SU-DHL-6 (cell line): ENCODE measurements around the gene ELP5.

Experiments
- H2AFZ ChIP-seq: fragments of 200-600 bp; sonication (generic); 2 replicates; pipeline ENCODE4 v1.6.1; 2014; ENCODE audit warnings: low read depth, mild to moderate bottlenecking, moderate library complexity, mixed read lengths, antibody characterized with exemption, low read length; ENCODE audit not compliant: severe bottlenecking
- H3F3A ChIP-seq: fragments of 200-600 bp; shearing (Covaris generic); 2 replicates; pipeline ENCODE4 v1.6.0; 2016; ENCODE audit warnings: antibody characterized with exemption, mild to moderate bottlenecking; ENCODE audit not compliant: insufficient read depth
- H3K27ac ChIP-seq: fragments of 200-600 bp; sonication (generic); 2 replicates; pipeline ENCODE4 v1.5.1; 2016; ENCODE audit warnings: low read depth, mild to moderate bottlenecking, low read length, moderate library complexity, mixed read lengths
- H3K27me3 ChIP-seq: fragments of 200-600 bp; sonication (generic), shearing (Covaris generic); 2 replicates; pipeline ENCODE4 v1.6.0; 2014; ENCODE audit warnings: mild to moderate bottlenecking, low read length
- H3K36me3 ChIP-seq: fragments of 200-600 bp; sonication (generic); 2 replicates; pipeline ENCODE4 v1.6.1; 2014; ENCODE audit warnings: mild to moderate bottlenecking, low read length, mixed read lengths
- H3K4me2 ChIP-seq: fragments of 300-600, 200-600 bp; shearing (Covaris generic), sonication (generic); 2 replicates; pipeline ENCODE4 v1.6.0; 2014; ENCODE audit warnings: low read length, low read depth, mild to moderate bottlenecking; ENCODE audit not compliant: poor library complexity, severe bottlenecking
- H3K4me3 ChIP-seq: fragments of 200-600 bp; sonication (generic); 2 replicates; pipeline ENCODE4 v1.5.1; 2014; ENCODE audit warnings: antibody characterized with exemption, low read length, mild to moderate bottlenecking, mixed read lengths; ENCODE audit not compliant: insufficient read depth, poor library complexity, severe bottlenecking
- H3K79me2 ChIP-seq: fragments of 200-600 bp; sonication (generic); 2 replicates; pipeline ENCODE4 v1.6.1; 2014; ENCODE audit warnings: mild to moderate bottlenecking, low read length, moderate library complexity; ENCODE audit not compliant: insufficient read depth
- H3K9ac ChIP-seq: fragments of 200-600 bp; sonication (generic); 2 replicates; pipeline ENCODE4 v1.7.0; 2014; ENCODE audit warnings: mild to moderate bottlenecking, low read length
- H3K9me2 ChIP-seq: fragments of 200-600 bp; sonication (generic); replicated peaks from 2 replicates; pipeline ENCODE4 v1.6.1; 2014; ENCODE audit warnings: low read length; ENCODE audit not compliant: insufficient read depth
- H3K9me3 ChIP-seq: fragments of 200-600 bp; sonication (generic); 2 replicates; pipeline ENCODE4 v1.6.1; 2014; ENCODE audit warnings: low read length, mixed read lengths; ENCODE audit not compliant: insufficient read depth
- H4K20me1 ChIP-seq: fragments of 200-600 bp; sonication (generic); 2 replicates; pipeline ENCODE4 v1.6.1; 2014; ENCODE audit warnings: low read depth, mild to moderate bottlenecking, antibody characterized with exemption, low read length, moderate library complexity, mixed read lengths
- EZH2phosphoT487 ChIP-seq: fragments of 200-600 bp; sonication (generic), shearing (Covaris generic); conservative IDR thresholded peaks from 2 replicates; pipeline ENCODE4 v1.6.1; 2018; ENCODE audit warnings: mild to moderate bottlenecking, antibody characterized with exemption, low read length, moderate library complexity, mixed read lengths
- TF ChIP-seq, protein P1 (sequence below): fragments of 200-600 bp; sonication (generic); IDR thresholded peaks from one replicate; pipeline ENCODE4 v1.5.1; 2017; ENCODE audit warnings: antibody characterized with exemption, mild to moderate bottlenecking, low read length, moderate library complexity; ENCODE audit not compliant: insufficient read depth, poor library complexity, severe bottlenecking

Gene ELP5, protein sequence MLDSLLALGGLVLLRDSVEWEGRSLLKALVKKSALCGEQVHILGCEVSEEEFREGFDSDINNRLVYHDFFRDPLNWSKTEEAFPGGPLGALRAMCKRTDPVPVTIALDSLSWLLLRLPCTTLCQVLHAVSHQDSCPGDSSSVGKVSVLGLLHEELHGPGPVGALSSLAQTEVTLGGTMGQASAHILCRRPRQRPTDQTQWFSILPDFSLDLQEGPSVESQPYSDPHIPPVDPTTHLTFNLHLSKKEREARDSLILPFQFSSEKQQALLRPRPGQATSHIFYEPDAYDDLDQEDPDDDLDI

DNA sequence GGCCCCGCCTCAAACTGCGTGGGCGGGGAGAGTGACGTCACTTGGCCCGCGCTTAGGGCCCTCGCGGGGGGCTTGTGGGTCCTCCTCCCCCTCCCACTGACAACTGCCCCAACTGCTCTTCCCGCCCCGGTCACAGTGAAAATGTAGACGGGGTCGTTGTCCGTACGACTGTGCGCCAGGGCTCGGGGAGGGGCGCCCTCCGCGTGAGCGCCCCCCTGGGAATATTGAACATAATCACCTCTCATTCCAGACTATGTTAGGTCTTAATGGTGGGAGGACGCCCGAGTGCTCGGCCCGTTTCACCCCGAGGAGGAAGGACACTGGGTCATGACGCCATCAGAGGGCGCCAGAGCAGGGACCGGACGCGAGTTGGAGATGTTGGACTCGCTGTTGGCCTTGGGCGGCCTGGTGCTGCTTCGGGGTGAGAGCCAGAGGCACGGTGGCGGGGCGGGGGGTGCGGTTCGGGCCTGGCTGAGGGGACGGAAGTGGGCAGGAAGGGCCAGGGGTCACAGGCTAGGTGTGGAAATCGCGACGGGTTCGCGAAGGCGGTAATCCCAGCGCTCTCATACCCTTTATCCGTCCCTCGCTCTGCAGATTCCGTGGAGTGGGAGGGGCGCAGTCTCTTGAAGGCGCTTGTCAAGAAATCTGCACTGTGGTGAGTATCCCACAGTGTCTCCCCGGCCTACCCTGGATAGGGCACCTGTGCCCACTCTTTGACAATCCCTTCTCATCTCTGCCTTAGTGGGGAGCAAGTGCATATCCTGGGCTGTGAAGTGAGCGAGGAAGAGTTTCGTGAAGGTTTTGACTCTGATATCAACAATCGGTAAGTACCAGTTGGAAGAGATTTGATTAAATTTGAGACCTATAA, at the start of gene ELP5:
Gene ELP5 (plus strand): TSS at position 40 of the 868 bp plus-strand sequence. CDS start 336 bp downstream, at position 376.
- peaks cover 6% of the 10 kb centered on the region; the same call in 1 of the 2 replicates for H3K36me3 ChIP-seq
- peak within 1 kb of the TSS; percentile 84 for H3K4me2 ChIP-seq
- peak within 1 kb of the TSS; percentile 99 for H3K9ac ChIP-seq
- no peaks in the 10 kb centered on the region for H3K27me3 ChIP-seq
- no peaks in the 10 kb centered on the region for H4K20me1 ChIP-seq
- TF ChIP-seq EZH2phosphoT487, result no peak
- TF ChIP-seq, protein P1, sequence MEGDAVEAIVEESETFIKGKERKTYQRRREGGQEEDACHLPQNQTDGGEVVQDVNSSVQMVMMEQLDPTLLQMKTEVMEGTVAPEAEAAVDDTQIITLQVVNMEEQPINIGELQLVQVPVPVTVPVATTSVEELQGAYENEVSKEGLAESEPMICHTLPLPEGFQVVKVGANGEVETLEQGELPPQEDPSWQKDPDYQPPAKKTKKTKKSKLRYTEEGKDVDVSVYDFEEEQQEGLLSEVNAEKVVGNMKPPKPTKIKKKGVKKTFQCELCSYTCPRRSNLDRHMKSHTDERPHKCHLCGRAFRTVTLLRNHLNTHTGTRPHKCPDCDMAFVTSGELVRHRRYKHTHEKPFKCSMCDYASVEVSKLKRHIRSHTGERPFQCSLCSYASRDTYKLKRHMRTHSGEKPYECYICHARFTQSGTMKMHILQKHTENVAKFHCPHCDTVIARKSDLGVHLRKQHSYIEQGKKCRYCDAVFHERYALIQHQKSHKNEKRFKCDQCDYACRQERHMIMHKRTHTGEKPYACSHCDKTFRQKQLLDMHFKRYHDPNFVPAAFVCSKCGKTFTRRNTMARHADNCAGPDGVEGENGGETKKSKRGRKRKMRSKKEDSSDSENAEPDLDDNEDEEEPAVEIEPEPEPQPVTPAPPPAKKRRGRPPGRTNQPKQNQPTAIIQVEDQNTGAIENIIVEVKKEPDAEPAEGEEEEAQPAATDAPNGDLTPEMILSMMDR, result no peak
- no peaks in the 10 kb centered on the region for H3K9me2 ChIP-seq
- H2AFZ ChIP-seq, result peak within 1 kb of the TSS; percentile 57
- 0 out of 2 replicates have a peak, but pooled peaks cover 3% of the 10 kb centered on the region for H3F3A ChIP-seq
- peaks cover 52% of the 10 kb centered on the region for H3K79me2 ChIP-seq
- peak within 1 kb of the TSS; percentile 90 for H3K4me3 ChIP-seq
- H3K27ac ChIP-seq, result peak within 1 kb of the TSS; percentile 81
- H3K9me3 ChIP-seq, result no peaks in the 10 kb centered on the region

DNA sequence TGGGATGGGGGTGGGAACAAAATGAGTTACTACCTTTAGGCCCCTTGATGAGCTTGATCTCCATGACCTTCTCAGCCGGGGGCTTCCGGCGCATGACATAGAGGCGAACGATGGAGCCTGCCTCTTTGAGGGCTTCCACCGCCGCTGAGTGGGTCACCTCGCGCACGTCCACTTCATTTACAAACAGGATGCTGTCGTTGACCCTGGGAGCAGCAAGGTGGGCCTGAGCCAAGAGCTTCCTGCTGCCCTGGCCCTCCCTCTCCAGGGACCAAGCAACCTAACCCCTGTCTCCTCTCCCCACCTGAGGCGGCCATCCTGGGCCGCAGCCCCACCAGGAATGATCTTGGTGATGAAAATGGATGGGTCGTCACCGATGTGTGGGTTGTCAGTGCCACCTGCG, 48.6 kb upstream of the ELP5 start:
- Histone ChIP-seq H3K27me3 (no peaks in the 10 kb centered on the region), H3K36me3 (no peaks in the 10 kb centered on the region), H3K79me2 (no peaks in the 10 kb centered on the region), H2AFZ (no peak overlapping the region), H3K27ac (no peak overlapping the region), H3F3A (peaks cover 3% of the 10 kb centered on the region; the same call in 1 of the 2 replicates), H3K9me3 (no peaks in the 10 kb centered on the region), H4K20me1 (no peaks in the 10 kb centered on the region), H3K4me2 (no peak overlapping the region), H3K9me2 (no peaks in the 10 kb centered on the region), H3K4me3 (no peak overlapping the region), H3K9ac (no peak overlapping the region)
- no peak for TF ChIP-seq EZH2phosphoT487
- TF ChIP-seq, protein P1, result no peak

DNA sequence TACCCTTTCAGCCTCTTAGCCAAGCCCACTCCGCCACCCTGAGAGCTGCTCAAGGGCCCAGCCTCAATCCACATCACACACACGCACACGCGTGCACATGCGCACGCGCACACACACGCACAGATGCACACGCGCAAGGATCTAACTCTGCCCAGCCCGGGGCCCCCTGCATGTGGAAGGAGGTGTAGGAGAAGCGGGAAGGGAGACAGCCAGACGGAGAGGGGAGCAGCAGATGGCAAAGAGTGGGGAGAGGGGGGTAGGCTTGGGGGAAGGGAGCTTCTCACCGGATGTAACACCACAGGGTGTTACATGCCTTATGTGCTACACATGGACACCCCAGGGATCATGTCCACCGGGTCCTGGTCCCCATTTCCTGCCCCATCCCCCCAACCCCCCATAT, 47.7 kb upstream of the ELP5 start:
- Histone ChIP-seq H3K9me3 (no peaks in the 10 kb centered on the region), H3F3A (peaks cover 3% of the 10 kb centered on the region; the same call in 1 of the 2 replicates), H3K79me2 (no peaks in the 10 kb centered on the region), H3K9me2 (no peaks in the 10 kb centered on the region), H3K27ac (no peak overlapping the region), H4K20me1 (no peaks in the 10 kb centered on the region), H3K9ac (no peak overlapping the region), H3K4me3 (peak overlapping the region; percentile 41), H3K27me3 (no peaks in the 10 kb centered on the region), H3K4me2 (peak overlapping the region; percentile 77), H3K36me3 (no peaks in the 10 kb centered on the region), H2AFZ (no peak overlapping the region)
- no peak for TF ChIP-seq EZH2phosphoT487
- TF ChIP-seq, protein P1, result no peak
